Measurements from ENCODE around the gene ERC2. TPM values are rescaled to one million over a fixed set of nuclear protein-coding genes. Genes with fewer than 3 reads are reported as not detected.

Gene ERC2
- total RNA-seq, 1 donor from 2014 or later: not detected

GRCh38 chr3:55899887-55900286 is 568.4 kb downstream of the ERC2 start:
- H3K27ac Mint-ChIP-seq: no peak overlapping the region
- no peaks in the 10 kb centered on the region for H3K9me3 Mint-ChIP-seq
- no peak for DNase-seq
- no peak overlapping the region for H3K4me3 Mint-ChIP-seq
- H3K4me1 Mint-ChIP-seq: no peaks in the 10 kb centered on the region
- H3K27me3 Mint-ChIP-seq: no peaks in the 10 kb centered on the region
- no peaks in the 10 kb centered on the region for H3K36me3 Mint-ChIP-seq (ENCODE audit: low read depth)
- intact Hi-C loops (cut with micrococcal nuclease): no loop called here

- H3K36me3 Mint-ChIP-seq (ENCODE audit: low read depth): no peaks in the 10 kb centered on the region
- DNase-seq: no peak
- no peak overlapping the region for H3K4me3 Mint-ChIP-seq
- no peak overlapping the region for H3K27ac Mint-ChIP-seq
- intact Hi-C loops (cut with micrococcal nuclease): no loop called here
- no peaks in the 10 kb centered on the region for H3K27me3 Mint-ChIP-seq
- H3K4me1 Mint-ChIP-seq: no peaks in the 10 kb centered on the region
- H3K9me3 Mint-ChIP-seq: no peaks in the 10 kb centered on the region
Observed at GRCh38 chr3:55897573-55898224, 570.6 kb downstream of the ERC2 start.

GRCh38 chr3:55895897-55896566 is 572.2 kb downstream of the ERC2 start:
- no peak for DNase-seq
- Mint-ChIP-seq H3K36me3 (ENCODE audit: low read depth) (no peaks in the 10 kb centered on the region), H3K27ac (no peak overlapping the region), H3K4me3 (no peak overlapping the region), H3K27me3 (no peaks in the 10 kb centered on the region), H3K4me1 (no peaks in the 10 kb centered on the region), H3K9me3 (no peaks in the 10 kb centered on the region)
- intact Hi-C loops (cut with micrococcal nuclease): no loop called here

GRCh38 chr3:55894605-55895004 is 573.7 kb downstream of the ERC2 start:
- no peaks in the 10 kb centered on the region for H3K27me3 Mint-ChIP-seq
- no peak for DNase-seq
- no peaks in the 10 kb centered on the region for H3K9me3 Mint-ChIP-seq
- no peaks in the 10 kb centered on the region for H3K4me1 Mint-ChIP-seq
- H3K4me3 Mint-ChIP-seq: no peak overlapping the region
- no peak overlapping the region for H3K27ac Mint-ChIP-seq
- H3K36me3 Mint-ChIP-seq (ENCODE audit: low read depth): no peaks in the 10 kb centered on the region
- intact Hi-C loops (cut with micrococcal nuclease): no loop called here

DNA sequence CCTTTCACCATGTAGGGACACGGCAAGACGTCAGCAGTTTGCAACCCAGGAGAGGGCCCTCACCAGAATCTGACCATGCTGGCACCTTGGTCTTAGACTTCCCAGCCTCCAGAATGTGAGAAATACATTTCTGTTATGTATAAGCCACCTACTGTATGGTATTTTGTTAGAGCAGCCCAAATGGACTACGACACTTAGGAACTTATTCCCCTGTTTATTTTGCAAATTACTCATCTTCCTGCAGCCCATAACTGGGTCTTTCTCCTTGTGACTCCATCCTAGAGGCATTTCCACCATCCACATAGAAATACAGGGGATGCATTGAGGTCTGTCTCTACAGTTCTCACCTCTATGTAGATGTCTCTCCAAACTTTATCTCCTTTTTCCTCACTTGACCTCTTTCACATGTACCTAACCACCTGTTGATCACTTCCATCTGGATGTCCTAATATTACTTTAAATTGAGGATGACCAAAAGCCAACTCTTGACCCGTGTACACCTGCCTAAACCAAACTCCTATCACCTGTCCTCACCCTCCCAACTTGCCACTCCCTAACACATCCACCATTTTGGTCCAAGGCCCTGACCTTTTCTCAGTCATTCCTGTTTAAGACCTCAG is 575.1 kb downstream of the ERC2 start:
- H3K9me3 Mint-ChIP-seq: no peaks in the 10 kb centered on the region
- H3K36me3 Mint-ChIP-seq (ENCODE audit: low read depth): no peaks in the 10 kb centered on the region
- intact Hi-C loops (cut with micrococcal nuclease): no loop called here
- no peaks in the 10 kb centered on the region for H3K27me3 Mint-ChIP-seq
- H3K27ac Mint-ChIP-seq: no peak overlapping the region
- DNase-seq: no peak
- no peaks in the 10 kb centered on the region for H3K4me1 Mint-ChIP-seq
- H3K4me3 Mint-ChIP-seq: no peak overlapping the region

DNA sequence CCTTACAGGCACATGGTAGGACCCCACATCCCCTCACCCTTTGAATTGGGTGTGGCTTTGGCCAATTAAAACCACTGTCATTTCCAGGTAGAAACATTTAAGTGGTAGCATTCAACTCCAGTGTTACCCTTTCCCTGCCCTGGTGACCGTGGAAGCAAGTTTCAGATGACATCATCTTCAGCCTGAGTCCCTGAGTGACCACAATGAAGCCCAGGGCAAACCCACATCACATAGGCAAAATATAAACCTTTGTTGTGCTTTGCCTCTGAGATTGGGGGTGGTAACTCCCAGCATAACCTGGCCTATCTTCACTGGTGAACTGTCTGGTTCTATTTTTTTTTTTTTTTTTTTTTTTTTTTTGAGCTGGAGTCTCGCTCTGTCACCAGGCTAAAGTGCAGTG is 577.2 kb downstream of the ERC2 start:
- no peak overlapping the region for H3K4me3 Mint-ChIP-seq
- intact Hi-C loops (cut with micrococcal nuclease): no loop called here

DNA sequence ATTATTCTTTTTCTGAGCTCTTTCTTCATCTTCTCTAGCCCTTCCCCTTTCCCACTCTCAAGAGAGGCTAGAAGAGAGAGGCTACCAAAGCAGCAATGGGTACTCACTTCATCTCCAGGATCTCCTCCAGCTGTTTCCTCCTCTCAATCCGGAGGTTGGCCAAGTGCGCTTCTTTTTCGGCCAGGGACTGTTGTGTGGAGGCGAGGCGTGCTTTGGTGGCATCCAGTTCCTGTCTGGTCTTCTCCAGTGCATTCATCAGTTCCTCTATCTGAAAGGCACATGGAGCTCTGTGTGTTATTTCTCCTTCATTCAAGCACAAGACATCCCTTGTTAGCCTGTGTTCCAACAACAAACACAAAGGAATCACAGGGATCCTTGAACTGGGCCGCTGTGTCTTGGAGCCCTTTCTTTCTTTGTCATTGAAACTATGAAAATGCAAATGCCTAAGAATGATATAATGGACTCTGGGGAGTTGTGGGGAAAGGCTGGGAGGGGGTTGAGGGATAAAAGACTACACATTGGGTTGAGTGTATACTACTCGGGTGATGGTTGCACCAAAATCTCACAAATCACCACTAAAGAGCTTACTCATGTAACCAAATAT is 579.9 kb downstream of the ERC2 start:
- no peak overlapping the region for H3K27ac Mint-ChIP-seq
- H3K9me3 Mint-ChIP-seq: no peaks in the 10 kb centered on the region
- no peaks in the 10 kb centered on the region for H3K27me3 Mint-ChIP-seq
- no peaks in the 10 kb centered on the region for H3K4me1 Mint-ChIP-seq
- no peaks in the 10 kb centered on the region for H3K36me3 Mint-ChIP-seq (ENCODE audit: low read depth)
- no peak for DNase-seq
- intact Hi-C loops (cut with micrococcal nuclease): no loop called here
- no peak overlapping the region for H3K4me3 Mint-ChIP-seq

More for the DNA sequence above, 577.2 kb downstream of the ERC2 start:
- Mint-ChIP-seq H3K9me3 (no peaks in the 10 kb centered on the region), H3K4me1 (no peaks in the 10 kb centered on the region), H3K27me3 (no peaks in the 10 kb centered on the region), H3K27ac (no peak overlapping the region), H3K36me3 (ENCODE audit: low read depth) (no peaks in the 10 kb centered on the region)
- no peak for DNase-seq

- H3K9me3 Mint-ChIP-seq: no peaks in the 10 kb centered on the region
- no peak overlapping the region for H3K27ac Mint-ChIP-seq
- no peaks in the 10 kb centered on the region for H3K27me3 Mint-ChIP-seq
- no peaks in the 10 kb centered on the region for H3K36me3 Mint-ChIP-seq (ENCODE audit: low read depth)
- no peak for DNase-seq
- no peaks in the 10 kb centered on the region for H3K4me1 Mint-ChIP-seq
- intact Hi-C loops (cut with micrococcal nuclease): no loop called here
- H3K4me3 Mint-ChIP-seq: no peak overlapping the region
Observed at GRCh38 chr3:55885721-55886120, 582.5 kb downstream of the ERC2 start.

DNA sequence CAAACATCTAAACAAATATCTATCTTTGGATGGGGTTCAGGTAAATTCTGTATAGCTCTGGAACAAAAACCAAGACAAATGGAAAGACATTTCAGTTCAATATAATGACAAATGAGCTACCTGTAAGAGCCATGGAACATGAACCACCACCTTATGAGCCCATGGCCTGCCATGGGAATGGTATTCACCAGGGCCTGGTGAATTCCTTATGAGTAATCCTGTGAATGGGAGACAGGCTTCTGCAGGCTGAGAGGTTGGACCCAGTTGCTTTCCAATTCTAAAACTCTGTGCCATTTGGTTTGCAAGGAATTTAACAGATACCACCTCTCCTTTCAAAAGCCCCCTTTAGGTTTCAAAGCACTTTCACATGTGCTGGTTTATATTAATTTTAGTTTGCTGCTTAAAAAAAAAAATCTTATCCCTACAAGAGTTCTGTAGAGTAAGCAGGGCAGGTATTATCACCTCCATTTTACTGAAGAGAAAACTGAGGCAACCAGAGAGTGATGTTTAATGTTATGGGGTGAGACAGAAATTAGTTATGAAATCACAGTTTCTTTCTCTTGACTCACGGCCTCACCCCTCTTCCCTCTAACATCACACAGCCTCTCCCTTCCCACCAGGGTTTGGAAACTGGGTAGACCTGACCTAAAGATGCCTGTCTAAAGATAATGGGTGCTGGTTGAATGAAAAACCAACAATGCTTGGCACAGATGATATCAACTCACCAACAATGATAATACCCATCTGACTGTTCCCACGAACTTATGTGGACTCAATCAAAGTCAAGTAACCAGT is 583.6 kb downstream of the ERC2 start:
- H3K9me3 Mint-ChIP-seq: no peaks in the 10 kb centered on the region
- H3K4me1 Mint-ChIP-seq: no peaks in the 10 kb centered on the region
- intact Hi-C loops (cut with micrococcal nuclease): no loop called here
- H3K36me3 Mint-ChIP-seq (ENCODE audit: low read depth): no peaks in the 10 kb centered on the region
- no peak for DNase-seq
- H3K27ac Mint-ChIP-seq: no peak overlapping the region
- H3K4me3 Mint-ChIP-seq: no peak overlapping the region
- H3K27me3 Mint-ChIP-seq: no peaks in the 10 kb centered on the region

- DNase-seq: no peak
Observed at GRCh38 chr3:55884066-55884465, 584.2 kb downstream of the ERC2 start.

GRCh38 chr3:55882006-55882405 is 586.3 kb downstream of the ERC2 start:
- Mint-ChIP-seq H3K4me3 (no peak overlapping the region), H3K4me1 (no peaks in the 10 kb centered on the region), H3K27ac (no peak overlapping the region), H3K36me3 (ENCODE audit: low read depth) (no peaks in the 10 kb centered on the region), H3K9me3 (no peaks in the 10 kb centered on the region), H3K27me3 (no peaks in the 10 kb centered on the region)
- intact Hi-C loops (cut with micrococcal nuclease): no loop called here
- DNase-seq: no peak

More at GRCh38 chr3:55884066-55884465, 584.2 kb downstream of the ERC2 start:
- intact Hi-C loops (cut with micrococcal nuclease): no loop called here
- H3K4me3 Mint-ChIP-seq: no peak overlapping the region
- no peaks in the 10 kb centered on the region for H3K4me1 Mint-ChIP-seq
- no peak overlapping the region for H3K27ac Mint-ChIP-seq
- H3K36me3 Mint-ChIP-seq (ENCODE audit: low read depth): no peaks in the 10 kb centered on the region
- no peaks in the 10 kb centered on the region for H3K27me3 Mint-ChIP-seq
- no peaks in the 10 kb centered on the region for H3K9me3 Mint-ChIP-seq

GRCh38 chr3:55880357-55880756 is 587.9 kb downstream of the ERC2 start:
- no peak overlapping the region for H3K27ac Mint-ChIP-seq

DNA sequence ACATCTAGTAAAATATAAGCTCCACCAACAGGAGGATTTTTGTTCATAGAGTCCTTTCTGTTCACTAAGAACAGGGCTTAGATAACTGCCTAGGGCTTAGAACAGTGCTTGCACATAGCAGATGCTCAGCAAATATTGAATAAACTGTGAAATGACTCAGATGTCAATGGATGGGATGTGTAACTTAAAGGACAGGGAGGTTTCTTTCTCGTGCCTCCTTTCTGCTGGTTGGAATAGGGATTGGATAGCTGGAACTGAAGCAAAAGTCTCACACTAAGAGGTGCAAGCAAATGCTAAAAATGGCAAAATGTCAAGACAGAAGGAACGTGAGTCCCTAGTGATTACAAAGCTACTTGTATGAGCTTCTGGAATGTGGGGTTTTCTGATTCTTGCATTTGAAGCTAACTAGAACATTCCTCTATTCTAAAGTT is 588.4 kb downstream of the ERC2 start:
- Mint-ChIP-seq H3K4me1 (no peaks in the 10 kb centered on the region), H3K4me3 (no peak overlapping the region), H3K9me3 (no peaks in the 10 kb centered on the region), H3K27me3 (no peaks in the 10 kb centered on the region), H3K36me3 (ENCODE audit: low read depth) (no peaks in the 10 kb centered on the region), H3K27ac (no peak overlapping the region)
- DNase-seq: no peak
- intact Hi-C loops (cut with micrococcal nuclease): no loop called here

More at GRCh38 chr3:55880357-55880756, 587.9 kb downstream of the ERC2 start:
- H3K4me3 Mint-ChIP-seq: no peak overlapping the region
- no peaks in the 10 kb centered on the region for H3K4me1 Mint-ChIP-seq
- intact Hi-C loops (cut with micrococcal nuclease): no loop called here
- no peaks in the 10 kb centered on the region for H3K27me3 Mint-ChIP-seq
- no peaks in the 10 kb centered on the region for H3K36me3 Mint-ChIP-seq (ENCODE audit: low read depth)
- no peaks in the 10 kb centered on the region for H3K9me3 Mint-ChIP-seq
- no peak for DNase-seq
